ENCODE measurements around the gene ATP6V1G2. TPM values are rescaled to one million over a fixed set of nuclear protein-coding genes. Genes with fewer than 3 reads are reported as not detected.
A peak's percentile ranks its signal among the peaks of the same experiment; 100 is the strongest.
"Not testable (repeated sequence)": the region's sequence is repeated elsewhere in the genome, so short reads cannot be mapped to it uniquely, and the experiment has no call there.

Gene ATP6V1G2
- total RNA-seq, 1 experiment from 2014 or later = 3.1 TPM

DNA sequence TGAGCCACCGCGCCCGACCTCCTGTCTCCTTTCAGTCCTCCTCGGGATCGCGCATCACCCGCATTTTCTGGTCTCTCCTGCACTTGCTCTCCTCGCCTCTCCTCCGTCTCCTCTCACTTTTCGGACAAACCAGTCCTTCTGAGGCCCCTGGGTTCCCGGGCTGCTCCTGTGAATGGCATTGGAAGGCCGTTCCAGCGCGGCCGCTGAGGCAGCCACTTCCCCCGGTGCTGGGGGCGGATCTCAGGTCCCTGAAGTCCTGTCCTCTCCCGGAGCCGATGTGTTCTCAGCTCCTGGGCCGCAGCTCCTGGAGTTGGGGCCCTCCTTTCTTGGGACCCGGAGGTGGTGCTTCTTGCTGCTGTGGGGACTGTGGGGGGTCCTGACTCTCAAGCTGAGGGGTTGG lies 47.7 kb downstream of the ATP6V1G2 start:
- Histone ChIP-seq H3K27me3 (replicated peaks; ENCODE audit: insufficient read depth, low read depth, low read length, poor library complexity) (no peaks in the 10 kb centered on the region), H3K27ac (ENCODE audit: low read depth, low read length, poor library complexity, severe bottlenecking) (no peak overlapping the region), H3K36me3 (ENCODE audit: insufficient read depth, low read length, poor library complexity, severe bottlenecking) (no peaks in the 10 kb centered on the region), H3K4me1 (ENCODE audit: insufficient read depth, low read length, poor library complexity, severe bottlenecking) (peaks cover 7% of the 10 kb centered on the region), H3K4me3 (ENCODE audit: low read depth, low read length, poor library complexity, severe bottlenecking) (peak overlapping the region; percentile 17), H3K9me3 (ENCODE audit: low read depth, low read length, poor library complexity, severe bottlenecking) (no peaks in the 10 kb centered on the region)
- POLR2A ChIA-PET (ENCODE audit: low non-redundant PET) = interaction anchor here (0.6 kb wide), 1 partner anchor 474 kb away, joined by 9 read pairs; a partner anchor contains a TSS
- BruUV-seq (replicated peaks) = no TSS peak
- no peak for TF ChIP-seq EZH2 (IDR thresholded peaks at IDR 0.05; ENCODE audit: borderline replicate concordance, low read depth, low read length, poor library complexity, severe bottlenecking)
- TF ChIP-seq, protein P1, sequence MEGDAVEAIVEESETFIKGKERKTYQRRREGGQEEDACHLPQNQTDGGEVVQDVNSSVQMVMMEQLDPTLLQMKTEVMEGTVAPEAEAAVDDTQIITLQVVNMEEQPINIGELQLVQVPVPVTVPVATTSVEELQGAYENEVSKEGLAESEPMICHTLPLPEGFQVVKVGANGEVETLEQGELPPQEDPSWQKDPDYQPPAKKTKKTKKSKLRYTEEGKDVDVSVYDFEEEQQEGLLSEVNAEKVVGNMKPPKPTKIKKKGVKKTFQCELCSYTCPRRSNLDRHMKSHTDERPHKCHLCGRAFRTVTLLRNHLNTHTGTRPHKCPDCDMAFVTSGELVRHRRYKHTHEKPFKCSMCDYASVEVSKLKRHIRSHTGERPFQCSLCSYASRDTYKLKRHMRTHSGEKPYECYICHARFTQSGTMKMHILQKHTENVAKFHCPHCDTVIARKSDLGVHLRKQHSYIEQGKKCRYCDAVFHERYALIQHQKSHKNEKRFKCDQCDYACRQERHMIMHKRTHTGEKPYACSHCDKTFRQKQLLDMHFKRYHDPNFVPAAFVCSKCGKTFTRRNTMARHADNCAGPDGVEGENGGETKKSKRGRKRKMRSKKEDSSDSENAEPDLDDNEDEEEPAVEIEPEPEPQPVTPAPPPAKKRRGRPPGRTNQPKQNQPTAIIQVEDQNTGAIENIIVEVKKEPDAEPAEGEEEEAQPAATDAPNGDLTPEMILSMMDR (conservative IDR thresholded peaks at IDR 0.05; ENCODE audit: low read depth, low read length) = no peak
- DNase-seq (ENCODE audit: low spot score) = peak; percentile 16
- CTCF ChIA-PET = no interaction called here
- intact Hi-C loops (cut with micrococcal nuclease; ENCODE audit: unreplicated experiment) = loop anchor here (5.0 kb wide), 1 partner anchor 44 kb away; the partner anchor contains the start of gene DDX39B

GRCh38 chr6:31497531-31498476 lies 48.6 kb downstream of the ATP6V1G2 start, which contains the start of gene MICB:
TSS of gene MICB (plus strand) at chr6:31498145. CDS start at chr6:31498194, 49 bp downstream.
- peaks cover 7% of the 10 kb centered on the region for H3K4me1 ChIP-seq (ENCODE audit: insufficient read depth, low read length, poor library complexity, severe bottlenecking)
- no peaks in the 10 kb centered on the region for H3K27me3 ChIP-seq (replicated peaks; ENCODE audit: insufficient read depth, low read depth, low read length, poor library complexity)
- no TSS peak for BruUV-seq (replicated peaks)
- no peak for TF ChIP-seq EZH2 (IDR thresholded peaks at IDR 0.05; ENCODE audit: borderline replicate concordance, low read depth, low read length, poor library complexity, severe bottlenecking)
- TF ChIP-seq, protein P1 (conservative IDR thresholded peaks at IDR 0.05; ENCODE audit: low read depth, low read length) = no peak
- H3K9me3 ChIP-seq (ENCODE audit: low read depth, low read length, poor library complexity, severe bottlenecking) = no peaks in the 10 kb centered on the region
- CTCF ChIA-PET = interaction anchor here (0.6 kb wide), 1 partner anchor 819 kb away, joined by 3 read pairs; no protein-coding TSS in a partner anchor
- intact Hi-C loops (cut with micrococcal nuclease; ENCODE audit: unreplicated experiment) = loop anchor here (5.0 kb wide), 1 partner anchor 44 kb away; the partner anchor contains the start of gene DDX39B
- no peak within 1 kb of the TSS for H3K27ac ChIP-seq (ENCODE audit: low read depth, low read length, poor library complexity, severe bottlenecking)
- POLR2A ChIA-PET (ENCODE audit: low non-redundant PET) = interaction anchor here (0.6 to 0.7 kb wide), 2 partner anchors 44 to 474 kb away, joined by 4 to 9 read pairs; partner anchors contain the start of gene DDX39B
- DNase-seq (ENCODE audit: low spot score) = peak; percentile 92
- H3K4me3 ChIP-seq (ENCODE audit: low read depth, low read length, poor library complexity, severe bottlenecking) = peak within 1 kb of the TSS; percentile 48
- H3K36me3 ChIP-seq (ENCODE audit: insufficient read depth, low read length, poor library complexity, severe bottlenecking) = no peaks in the 10 kb centered on the region

DNA sequence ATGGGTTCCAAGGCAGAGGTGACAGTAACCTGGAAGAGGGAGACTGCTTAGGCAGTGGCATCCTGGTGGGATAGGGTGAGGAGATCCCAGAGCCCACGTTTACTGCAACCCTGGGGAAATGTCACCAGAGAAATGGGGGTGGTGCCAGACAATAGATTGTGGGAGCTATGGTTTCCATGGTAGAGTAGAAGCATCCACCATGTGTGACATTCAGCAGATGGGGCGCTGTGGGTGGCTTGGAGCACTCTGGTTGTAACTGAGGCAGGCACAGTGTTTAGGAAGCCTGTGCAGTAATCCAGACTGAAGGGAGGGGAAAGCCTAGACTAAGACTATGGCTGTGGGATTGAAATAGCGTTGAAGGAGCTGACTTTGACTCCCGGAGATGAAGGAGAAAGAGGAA lies 49.6 kb downstream of the ATP6V1G2 start:
- intact Hi-C loops (cut with micrococcal nuclease; ENCODE audit: unreplicated experiment) = loop anchor here (5.0 kb wide), 1 partner anchor 45 kb away; the partner anchor contains the start of gene DDX39B
- CTCF ChIA-PET; H3K36me3 ChIP-seq (ENCODE audit: insufficient read depth, low read length, poor library complexity, severe bottlenecking); BruUV-seq (replicated peaks); DNase-seq (ENCODE audit: low spot score); H3K27me3 ChIP-seq (replicated peaks; ENCODE audit: insufficient read depth, low read depth, low read length, poor library complexity); H3K4me1 ChIP-seq (ENCODE audit: insufficient read depth, low read length, poor library complexity, severe bottlenecking); H3K9me3 ChIP-seq (ENCODE audit: low read depth, low read length, poor library complexity, severe bottlenecking); H3K27ac ChIP-seq (ENCODE audit: low read depth, low read length, poor library complexity, severe bottlenecking): not testable (repeated sequence)
- peak overlapping the region; percentile 48 for H3K4me3 ChIP-seq (ENCODE audit: low read depth, low read length, poor library complexity, severe bottlenecking)
- POLR2A ChIA-PET (ENCODE audit: low non-redundant PET) = interaction anchor here (0.6 to 0.7 kb wide), 2 partner anchors 15 to 45 kb away, joined by 4 to 12 read pairs; partner anchors contain the start of gene DDX39B

Measured in A673 (cell line).